Measurements from ENCODE around the gene ADAMTS3. TPM values are rescaled to one million over a fixed set of nuclear protein-coding genes. Genes with fewer than 3 reads are reported as not detected.

The ADAMTS3 gene
- polyA plus RNA-seq, 1 donor from 2014 or later: 0.20 TPM

- no peak overlapping the region for H3K27ac ChIP-seq (ENCODE audit: low read length)
- H4K20me1 ChIP-seq (ENCODE audit: insufficient read depth): no peaks in the 10 kb centered on the region
- H3K36me3 ChIP-seq (ENCODE audit: insufficient read depth, low read length): no peaks in the 10 kb centered on the region
- TF ChIP-seq CTCF (IDR thresholded peaks at IDR 0.05; ENCODE audit: poor library complexity, severe bottlenecking) (no peak), TAF1 (IDR thresholded peaks at IDR 0.05; ENCODE audit: low read depth) (no peak)
- no peak overlapping the region for H3K9ac ChIP-seq (ENCODE audit: low read length)
- H3K27me3 ChIP-seq (ENCODE audit: insufficient read depth, low read depth, low read length): no peaks in the 10 kb centered on the region
- no peak overlapping the region for H3K4me2 ChIP-seq (ENCODE audit: low read length)
- H3K9me3 ChIP-seq (ENCODE audit: low read length): no peaks in the 10 kb centered on the region
- H3F3A ChIP-seq (ENCODE audit: insufficient read depth, low read length, poor library complexity, severe bottlenecking): no peaks in the 10 kb centered on the region
- no peaks in the 10 kb centered on the region for H3K9me2 ChIP-seq (ENCODE audit: insufficient read depth, low read length)
- no peaks in the 10 kb centered on the region for H3K79me2 ChIP-seq (replicated peaks; ENCODE audit: insufficient read depth, low read length)
- no peak overlapping the region for H3K4me3 ChIP-seq (ENCODE audit: low read length)
- no peak overlapping the region for H2AFZ ChIP-seq (ENCODE audit: low read depth, low read length)
Measured at GRCh38 chr4:72422416-72422815, 146.6 kb downstream of the ADAMTS3 start.

GRCh38 chr4:72418458-72418857 lies 150.6 kb downstream of the ADAMTS3 start:
- H3K36me3 ChIP-seq (ENCODE audit: insufficient read depth, low read length): no peaks in the 10 kb centered on the region
- H3K79me2 ChIP-seq (replicated peaks; ENCODE audit: insufficient read depth, low read length): no peaks in the 10 kb centered on the region
- H3K9ac ChIP-seq (ENCODE audit: low read length): no peak overlapping the region
- no peaks in the 10 kb centered on the region for H3K9me2 ChIP-seq (ENCODE audit: insufficient read depth, low read length)
- H3F3A ChIP-seq (ENCODE audit: insufficient read depth, low read length, poor library complexity, severe bottlenecking): no peaks in the 10 kb centered on the region
- H2AFZ ChIP-seq (ENCODE audit: low read depth, low read length): no peak overlapping the region
- no peak overlapping the region for H3K4me2 ChIP-seq (ENCODE audit: low read length)
- H4K20me1 ChIP-seq (ENCODE audit: insufficient read depth): no peaks in the 10 kb centered on the region
- no peak for TF ChIP-seq EZH2 (IDR thresholded peaks at IDR 0.05; ENCODE audit: borderline replicate concordance, insufficient read depth, low read length, poor library complexity, severe bottlenecking)
- no peak for TF ChIP-seq CTCF (IDR thresholded peaks at IDR 0.05; ENCODE audit: poor library complexity, severe bottlenecking)
- TF ChIP-seq MXI1 (conservative IDR thresholded peaks at IDR 0.05; ENCODE audit: poor library complexity, severe bottlenecking): no peak
- TF ChIP-seq POLR2AphosphoS5 (IDR thresholded peaks at IDR 0.05): no peak
- no peak for TF ChIP-seq RAD21 (conservative IDR thresholded peaks at IDR 0.05)
- TF ChIP-seq TAF1 (IDR thresholded peaks at IDR 0.05; ENCODE audit: low read depth): no peak
- TF ChIP-seq SMC3 (conservative IDR thresholded peaks at IDR 0.05; ENCODE audit: poor library complexity): no peak
- TF ChIP-seq, protein P1, sequence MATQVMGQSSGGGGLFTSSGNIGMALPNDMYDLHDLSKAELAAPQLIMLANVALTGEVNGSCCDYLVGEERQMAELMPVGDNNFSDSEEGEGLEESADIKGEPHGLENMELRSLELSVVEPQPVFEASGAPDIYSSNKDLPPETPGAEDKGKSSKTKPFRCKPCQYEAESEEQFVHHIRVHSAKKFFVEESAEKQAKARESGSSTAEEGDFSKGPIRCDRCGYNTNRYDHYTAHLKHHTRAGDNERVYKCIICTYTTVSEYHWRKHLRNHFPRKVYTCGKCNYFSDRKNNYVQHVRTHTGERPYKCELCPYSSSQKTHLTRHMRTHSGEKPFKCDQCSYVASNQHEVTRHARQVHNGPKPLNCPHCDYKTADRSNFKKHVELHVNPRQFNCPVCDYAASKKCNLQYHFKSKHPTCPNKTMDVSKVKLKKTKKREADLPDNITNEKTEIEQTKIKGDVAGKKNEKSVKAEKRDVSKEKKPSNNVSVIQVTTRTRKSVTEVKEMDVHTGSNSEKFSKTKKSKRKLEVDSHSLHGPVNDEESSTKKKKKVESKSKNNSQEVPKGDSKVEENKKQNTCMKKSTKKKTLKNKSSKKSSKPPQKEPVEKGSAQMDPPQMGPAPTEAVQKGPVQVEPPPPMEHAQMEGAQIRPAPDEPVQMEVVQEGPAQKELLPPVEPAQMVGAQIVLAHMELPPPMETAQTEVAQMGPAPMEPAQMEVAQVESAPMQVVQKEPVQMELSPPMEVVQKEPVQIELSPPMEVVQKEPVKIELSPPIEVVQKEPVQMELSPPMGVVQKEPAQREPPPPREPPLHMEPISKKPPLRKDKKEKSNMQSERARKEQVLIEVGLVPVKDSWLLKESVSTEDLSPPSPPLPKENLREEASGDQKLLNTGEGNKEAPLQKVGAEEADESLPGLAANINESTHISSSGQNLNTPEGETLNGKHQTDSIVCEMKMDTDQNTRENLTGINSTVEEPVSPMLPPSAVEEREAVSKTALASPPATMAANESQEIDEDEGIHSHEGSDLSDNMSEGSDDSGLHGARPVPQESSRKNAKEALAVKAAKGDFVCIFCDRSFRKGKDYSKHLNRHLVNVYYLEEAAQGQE (IDR thresholded peaks at IDR 0.05; ENCODE audit: borderline replicate concordance): no peak
- TF ChIP-seq EP300 (conservative IDR thresholded peaks at IDR 0.05; ENCODE audit: poor library complexity, severe bottlenecking): no peak
- H3K9me3 ChIP-seq (ENCODE audit: low read length): no peaks in the 10 kb centered on the region
- H3K27ac ChIP-seq (ENCODE audit: low read length): no peak overlapping the region
- H3K4me3 ChIP-seq (ENCODE audit: low read length): no peak overlapping the region
- H3K27me3 ChIP-seq (ENCODE audit: insufficient read depth, low read depth, low read length): no peaks in the 10 kb centered on the region
